ENCODE data around the gene PXN.

The PXN gene

GRCh38 chr12:120169946-120170345 is 95.6 kb downstream of the PXN start:
- DNase-seq, result no peak

- no peak for DNase-seq
These were observed 97.2 kb downstream of the PXN start for GRCh38 chr12:120168337-120168736.

GRCh38 chr12:120167529-120168095 is 97.9 kb downstream of the PXN start:
- DNase-seq, result peak; percentile 22

- no peak for DNase-seq
These were observed 101.2 kb downstream of the PXN start for GRCh38 chr12:120164293-120164692.

GRCh38 chr12:120162763-120163162 is 102.8 kb downstream of the PXN start:
- no peak for DNase-seq

- no peak for DNase-seq
These were observed 103.7 kb downstream of the PXN start for GRCh38 chr12:120161852-120162251.

All from fibroblast of skin of abdomen (primary cell).